ENCODE results near the gene PTS.

DNA sequence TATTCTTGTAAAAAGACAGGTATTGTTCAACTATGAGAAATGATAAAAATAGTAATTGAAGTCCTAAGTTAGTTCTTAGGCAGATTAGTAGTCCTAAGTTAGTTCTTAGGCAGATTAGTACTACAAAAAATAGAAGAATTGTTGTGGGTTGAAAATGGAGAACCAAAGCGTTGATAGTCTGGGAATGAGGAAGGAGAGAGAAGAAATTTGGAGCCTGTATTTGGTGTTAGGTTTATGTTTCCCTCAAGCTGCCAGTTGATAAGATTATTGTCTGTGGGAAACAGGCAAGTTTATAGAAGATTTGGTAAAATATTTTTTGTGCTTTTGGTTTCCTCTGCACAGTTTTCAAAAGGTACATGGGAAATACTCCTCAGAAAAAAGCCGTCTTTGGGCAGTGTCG is 47.3 kb upstream of the PTS start:
- TF ChIP-seq JUNB (CRISPR knock-in tag; conservative IDR thresholded peaks at IDR 0.05): no peak
- no peak for TF ChIP-seq CCAR2 (IDR thresholded peaks at IDR 0.05; ENCODE audit: low read depth, low read length)
- TF ChIP-seq TAF1 (IDR thresholded peaks at IDR 0.05; ENCODE audit: control insufficient read depth, extremely low read depth, insufficient read depth, low read length, severe bottlenecking): no peak
- TF ChIP-seq POLR2AphosphoS5 (IDR thresholded peaks at IDR 0.05; ENCODE audit: control insufficient read depth, insufficient read depth, low read depth, low read length): no peak
- TF ChIP-seq ZBTB2 (IDR thresholded peaks at IDR 0.05): no peak
- TF ChIP-seq HIVEP1 (CRISPR knock-in tag; IDR thresholded peaks at IDR 0.05): no peak
- TF ChIP-seq, protein P1, sequence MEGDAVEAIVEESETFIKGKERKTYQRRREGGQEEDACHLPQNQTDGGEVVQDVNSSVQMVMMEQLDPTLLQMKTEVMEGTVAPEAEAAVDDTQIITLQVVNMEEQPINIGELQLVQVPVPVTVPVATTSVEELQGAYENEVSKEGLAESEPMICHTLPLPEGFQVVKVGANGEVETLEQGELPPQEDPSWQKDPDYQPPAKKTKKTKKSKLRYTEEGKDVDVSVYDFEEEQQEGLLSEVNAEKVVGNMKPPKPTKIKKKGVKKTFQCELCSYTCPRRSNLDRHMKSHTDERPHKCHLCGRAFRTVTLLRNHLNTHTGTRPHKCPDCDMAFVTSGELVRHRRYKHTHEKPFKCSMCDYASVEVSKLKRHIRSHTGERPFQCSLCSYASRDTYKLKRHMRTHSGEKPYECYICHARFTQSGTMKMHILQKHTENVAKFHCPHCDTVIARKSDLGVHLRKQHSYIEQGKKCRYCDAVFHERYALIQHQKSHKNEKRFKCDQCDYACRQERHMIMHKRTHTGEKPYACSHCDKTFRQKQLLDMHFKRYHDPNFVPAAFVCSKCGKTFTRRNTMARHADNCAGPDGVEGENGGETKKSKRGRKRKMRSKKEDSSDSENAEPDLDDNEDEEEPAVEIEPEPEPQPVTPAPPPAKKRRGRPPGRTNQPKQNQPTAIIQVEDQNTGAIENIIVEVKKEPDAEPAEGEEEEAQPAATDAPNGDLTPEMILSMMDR (IDR thresholded peaks at IDR 0.05 in 2 of 3, conservative IDR thresholded peaks at IDR 0.05 in 1 of 3; ENCODE audit: insufficient read depth in 2 of 3, low read depth in 1 of 3, low read length in 3 of 3): no peak
- TF ChIP-seq CHD1 (IDR thresholded peaks at IDR 0.05; ENCODE audit: low read length): no peak

Measured in K562 (cell line).